HCT116 (cell line): ENCODE data around the gene LOXHD1. TPM values are rescaled to one million over a fixed set of nuclear protein-coding genes. Genes with fewer than 3 reads are reported as not detected.

Experiments
- ATAC-seq: fragments of 200-7000 bp; cut with Tn5 transposase; 2 replicates; pipeline ENCODE4 v1.9.1; 2020; ENCODE audit warnings: mild to moderate bottlenecking, moderate library complexity
- BruUV-seq: library from RNA; stranded (reverse); fragments of 400-500 nt; replicated peaks from 2 replicates; lab custom pipeline; 2021; lab: Mats Ljungman, UMichigan
- CTCF ChIA-PET: fragments of 300-600 bp; sonication (Branson Sonifier 250); formaldehyde crosslinking; loops from one replicate; lab custom pipeline; 2021; ENCODE audit warnings: antibody characterized with exemption; lab: Charles Lee
- POLR2A ChIA-PET: fragments of 300-600, 350-600 bp; sonication (Branson Sonifier 250); formaldehyde crosslinking; loops from one replicate; lab custom pipeline; 2021; ENCODE audit warnings: antibody characterized with exemption; lab: Charles Lee
- RAD21 ChIA-PET, 2 experiments: fragments of 300-600 bp; sonication (Branson Sonifier 250); formaldehyde crosslinking; loops; one replicate each; lab custom pipeline; 2023; ENCODE audit warnings: low total read pairs in 2 of 2; ENCODE audit not compliant: uncharacterized antibody in 2 of 2, unreplicated experiment in 2 of 2, low non-redundant PET in 1 of 2; lab: Charles Lee
- DNase-seq: peaks from one replicate; pipeline ENCODE4 v3.0.0-alpha.2; 2010; ENCODE audit warnings: low read depth, low spot score
- H2AFZ ChIP-seq: fragments of 200-600 bp; shearing (Covaris generic), sonication (generic); 2 replicates; pipeline ENCODE4 v1.6.1; 2017; ENCODE audit warnings: low read depth, mixed run types, mixed read lengths, antibody characterized with exemption, low read length; ENCODE audit not compliant: poor library complexity, severe bottlenecking
- H3K27ac ChIP-seq: 2 replicates; pipeline ENCODE4 v1.5.1; 2012; ENCODE audit warnings: low read depth, low read length
- H3K27me3 ChIP-seq: fragments of 200-600 bp; sonication (generic); 2 replicates; pipeline ENCODE4 v1.6.1; 2016; ENCODE audit warnings: mixed run types, low read length, mixed read lengths; ENCODE audit not compliant: insufficient read depth
- H3K36me3 ChIP-seq, 2 experiments: fragments of 200-500 bp in 1 of 2; fragments of 200-600 bp in 1 of 2; sonication (Bioruptor generic) in 1 of 2; sonication (generic) in 1 of 2; 2 replicates each; pipeline versions ENCODE4 v1.5.1 to v1.6.1; 2014 to 2016; ENCODE audit warnings: low read length in 2 of 2, inconsistent platforms in 1 of 2, mixed read lengths in 1 of 2, mixed run types in 1 of 2; ENCODE audit not compliant: insufficient read depth in 2 of 2, control insufficient read depth in 1 of 2
- H3K4me1 ChIP-seq, 2 experiments: fragments of 200-600 bp in 1 of 2; sonication (generic) in 1 of 2; 2 replicates each; pipeline versions ENCODE4 v1.5.1 to v1.6.1; 2012 to 2017; ENCODE audit warnings: low read length in 2 of 2, inconsistent platforms in 1 of 2, mild to moderate bottlenecking in 1 of 2, mixed read lengths in 1 of 2, mixed run types in 1 of 2, moderate library complexity in 1 of 2; ENCODE audit not compliant: insufficient read depth in 2 of 2, control insufficient read depth in 1 of 2
- H3K4me2 ChIP-seq: fragments of 200-600 bp; sonication (generic); 2 replicates; pipeline ENCODE4 v1.6.1; 2017; ENCODE audit warnings: mixed run types, low read length, mixed read lengths
- H3K4me3 ChIP-seq, 2 experiments: fragments of 200-600 bp in 1 of 2; sonication (generic) in 1 of 2; replicated peaks in 1 of 2; 2 replicates each; pipeline ENCODE4 v1.5.1; 2011 to 2016; ENCODE audit warnings: low read length in 2 of 2, control low read depth in 1 of 2, low read depth in 1 of 2, mild to moderate bottlenecking in 1 of 2, mixed read lengths in 1 of 2, mixed run types in 1 of 2
- H3K79me2 ChIP-seq: fragments of 200-600 bp; sonication (generic); 2 replicates; pipeline ENCODE4 v1.6.1; 2017; ENCODE audit warnings: mild to moderate bottlenecking, mixed run types, low read length, moderate library complexity, mixed read lengths; ENCODE audit not compliant: insufficient read depth
- H3K9ac ChIP-seq: fragments of 200-600 bp; sonication (generic); 2 replicates; pipeline ENCODE4 v1.6.1; 2016; ENCODE audit warnings: low read length, mixed read lengths
- H3K9me2 ChIP-seq: fragments of 200-600 bp; sonication (generic), shearing (Covaris generic); 2 replicates; pipeline ENCODE4 v1.6.1; 2017; ENCODE audit warnings: mixed run types, mild to moderate bottlenecking, moderate library complexity; ENCODE audit not compliant: insufficient read depth
- H3K9me3 ChIP-seq, 2 experiments: fragments of 200-500 bp in 1 of 2; fragments of 200-600 bp in 1 of 2; sonication (Bioruptor generic) in 1 of 2; sonication (generic) in 1 of 2; 2 replicates each; pipeline ENCODE4 v1.6.1; 2014 to 2017; ENCODE audit warnings: low read length in 2 of 2, mixed read lengths in 2 of 2, inconsistent platforms in 1 of 2, low read depth in 1 of 2, mild to moderate bottlenecking in 1 of 2, mixed run types in 1 of 2, moderate library complexity in 1 of 2; ENCODE audit not compliant: control insufficient read depth in 1 of 2, insufficient read depth in 1 of 2
- H4K20me1 ChIP-seq: fragments of 200-600 bp; sonication (generic), shearing (Covaris generic); 2 replicates; pipeline ENCODE4 v1.6.1; 2017; ENCODE audit warnings: mixed run types, mild to moderate bottlenecking, moderate library complexity; ENCODE audit not compliant: insufficient read depth
- ATF3 ChIP-seq: IDR thresholded peaks from 2 replicates; pipeline ENCODE4 v1.6.1; 2012
- CBX3 ChIP-seq: IDR thresholded peaks from 2 replicates; pipeline ENCODE4 v1.6.1; 2012; ENCODE audit warnings: low read depth
- EGR1 ChIP-seq: IDR thresholded peaks from 2 replicates; pipeline ENCODE4 v1.6.1; 2012; ENCODE audit warnings: low read depth
- EZH2phosphoT487 ChIP-seq: fragments of 200-600 bp; IDR thresholded peaks from 2 replicates; pipeline ENCODE4 v1.6.1; 2018; ENCODE audit warnings: antibody characterized with exemption, borderline replicate concordance
- JUND ChIP-seq: IDR thresholded peaks from 2 replicates; pipeline ENCODE4 v1.6.1; 2012
- RAD21 ChIP-seq: IDR thresholded peaks from 2 replicates; pipeline ENCODE4 v1.6.1; 2012; ENCODE audit warnings: low read depth, mild to moderate bottlenecking
- REST ChIP-seq: IDR thresholded peaks from 2 replicates; pipeline ENCODE4 v1.6.1; 2012; ENCODE audit warnings: low read depth
- SIN3A ChIP-seq: IDR thresholded peaks from 2 replicates; pipeline ENCODE4 v1.6.1; 2012; ENCODE audit warnings: low read depth
- SP1 ChIP-seq: IDR thresholded peaks from 2 replicates; pipeline ENCODE4 v1.6.1; 2012; ENCODE audit warnings: low read depth
- TCF7L2 ChIP-seq: IDR thresholded peaks from 2 replicates; pipeline ENCODE4 v1.7.0; 2011; ENCODE audit warnings: borderline replicate concordance, inconsistent platforms; ENCODE audit not compliant: insufficient read depth, insufficient read length; ENCODE audit errors: extremely low read depth
- ZBTB33 ChIP-seq: IDR thresholded peaks from 2 replicates; pipeline ENCODE4 v1.6.1; 2011; ENCODE audit warnings: mild to moderate bottlenecking, low read length, moderate library complexity; ENCODE audit not compliant: insufficient replicate concordance; ENCODE audit errors: extremely low read depth
- ZNF274 ChIP-seq: fragments of 200-500 bp; sonication (Bioruptor generic); IDR thresholded peaks from 2 replicates; pipeline ENCODE4 v1.6.1; 2014; ENCODE audit warnings: mild to moderate bottlenecking, low read depth, low read length, inconsistent platforms
- intact Hi-C: fragments of 100-400 bp; cut with micrococcal nuclease; formaldehyde crosslinking; loops from 2 replicates; pipeline ENCODE4 v1.10.0; 2022
- total RNA-seq: library from RNA; stranded (reverse); gene quantifications from one replicate; pipeline ENCODE4 v1.2.1, GENCODE V29; 2021; ENCODE audit not compliant: unreplicated experiment

Gene LOXHD1
- total RNA-seq, 1 experiment from 2014 or later, result not detected

- no peaks in the 10 kb centered on the region for H3K9me2 ChIP-seq
- CTCF ChIA-PET, result no interaction called here
- H2AFZ ChIP-seq, result no peak overlapping the region
- ATAC-seq, result no peak
- BruUV-seq, result no TSS peak
- DNase-seq, result no peak
- no peak overlapping the region for H3K4me2 ChIP-seq
- POLR2A ChIA-PET, result no interaction called here
- H3K79me2 ChIP-seq, result no peaks in the 10 kb centered on the region
- no peak overlapping the region for H3K9ac ChIP-seq
- no peaks in the 10 kb centered on the region for H3K9me3 ChIP-seq
- intact Hi-C loops, result no loop called here
- H3K36me3 ChIP-seq, result no peaks in the 10 kb centered on the region
- TF ChIP-seq RAD21, result no peak
- TF ChIP-seq CBX3, result no peak
- TF ChIP-seq SIN3A, result no peak
- TF ChIP-seq, all 23 proteins: peak for 0
- RAD21 ChIA-PET, result no interaction called here
- Histone ChIP-seq H3K4me1 (peaks cover 0 to 3% of the 10 kb centered on the region in 2 experiments; a peak in 1 of 4 replicates), H3K27ac (no peak overlapping the region), H3K27me3 (no peaks in the 10 kb centered on the region), H3K4me3 (no peak overlapping the region), H4K20me1 (no peaks in the 10 kb centered on the region)
Measured at GRCh38 chr18:46688853-46689525, 32.0 kb upstream of the LOXHD1 start.

- intact Hi-C loops, result no loop called here
- no peaks in the 10 kb centered on the region for H4K20me1 ChIP-seq
- H3K9me2 ChIP-seq, result no peaks in the 10 kb centered on the region
- H3K36me3 ChIP-seq, result no peaks in the 10 kb centered on the region
- no TSS peak for BruUV-seq
- ChIA-PET CTCF (no interaction called here), POLR2A (no interaction called here), RAD21 (no interaction called here)
- no peak for DNase-seq
- H3K9me3 ChIP-seq, result no peaks in the 10 kb centered on the region
- no peaks in the 10 kb centered on the region for H3K79me2 ChIP-seq
- H3K27me3 ChIP-seq, result no peaks in the 10 kb centered on the region
- no peak overlapping the region for H3K27ac ChIP-seq
- H3K4me2 ChIP-seq, result no peak overlapping the region
- no peak overlapping the region for H2AFZ ChIP-seq
- H3K4me1 ChIP-seq, result peaks cover 0 to 3% of the 10 kb centered on the region in 2 experiments; a peak in 1 of 4 replicates
- no peak overlapping the region for H3K9ac ChIP-seq
- no peak overlapping the region for H3K4me3 ChIP-seq
- ATAC-seq, result no peak
- TF ChIP-seq SP1 (no peak), SIN3A (no peak), ATF3 (no peak), REST (no peak), EGR1 (no peak), JUND (no peak), EZH2phosphoT487 (no peak), ZNF274 (no peak), ZBTB33 (no peak), TCF7L2 (no peak)
Measured at GRCh38 chr18:46686186-46686585, 29.2 kb upstream of the LOXHD1 start.
